HFF-Myc (cell line): ENCODE measurements around the gene PIM3.

Source experiments
- DNase-seq: peaks from one replicate; pipeline ENCODE4 v3.0.0-alpha.2; 2011; ENCODE audit warnings: low read depth; ENCODE audit errors: extremely low read depth
- H3K4me3 ChIP-seq: replicated peaks from 2 replicates; pipeline ENCODE4 v1.5.1; 2011; ENCODE audit warnings: low read depth, mild to moderate bottlenecking, control low read depth, low read length
- CTCF ChIP-seq: IDR thresholded peaks from 2 replicates; pipeline ENCODE4 v1.5.1; 2012; ENCODE audit warnings: mild to moderate bottlenecking, low read depth, low read length, control low read depth; ENCODE audit errors: missing control alignments

Gene PIM3

GRCh38 chr22:49916831-49917230 lies 43.7 kb upstream of the PIM3 start:
- peak overlapping the region; percentile 80 for H3K4me3 ChIP-seq
- TF ChIP-seq CTCF = no peak
- no peak for DNase-seq

GRCh38 chr22:49917974-49918910 lies 42.3 kb upstream of the PIM3 start, which contains the start of the genes ALG12 and CRELD2:
Gene ALG12 (minus strand): TSS chr22:49918438. CDS start chr22:49913765, 4,673 bp downstream.
Gene CRELD2 (plus strand): TSS chr22:49918634. CDS start chr22:49918770, 136 bp downstream.
- peak; percentile 81 for DNase-seq
- peak within 1 kb of the TSS; percentile 80 for H3K4me3 ChIP-seq
- TF ChIP-seq CTCF = no peak

- no peak for DNase-seq
- no peak for TF ChIP-seq CTCF
- peak overlapping the region; percentile 80 for H3K4me3 ChIP-seq
Observed at GRCh38 chr22:49918911-49919881, 41.4 kb upstream of the PIM3 start.

GRCh38 chr22:49920859-49921258 lies 39.7 kb upstream of the PIM3 start:
- TF ChIP-seq CTCF = no peak
- H3K4me3 ChIP-seq = no peak overlapping the region
- no peak for DNase-seq

- no peak overlapping the region for H3K4me3 ChIP-seq
- no peak for DNase-seq
- no peak for TF ChIP-seq CTCF
Observed at GRCh38 chr22:49921508-49922278, 38.9 kb upstream of the PIM3 start.

GRCh38 chr22:49922484-49922883 lies 38.1 kb upstream of the PIM3 start:
- no peak for DNase-seq
- no peak overlapping the region for H3K4me3 ChIP-seq
- no peak for TF ChIP-seq CTCF
